ENCODE data around the gene SLC29A3.

DNA sequence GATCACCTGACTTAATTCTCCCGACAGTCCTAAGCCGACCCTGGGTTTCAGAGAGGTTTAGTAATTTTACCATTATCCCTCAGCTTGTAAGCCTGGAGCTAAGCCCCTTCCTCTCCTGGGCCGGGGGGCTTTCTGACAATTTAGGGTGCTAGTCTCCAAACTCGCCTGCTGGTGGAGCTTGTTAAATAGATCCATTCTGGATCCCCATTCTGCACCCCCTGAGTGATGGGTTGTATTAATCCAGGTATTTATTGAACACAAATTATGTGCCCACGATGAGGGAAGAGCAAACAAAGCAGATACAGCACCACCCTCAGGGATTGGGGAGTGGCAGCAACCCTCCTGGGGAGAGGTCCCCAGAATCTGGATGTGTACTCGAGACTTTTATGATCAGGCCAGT lies 1.3 kb upstream of the SLC29A3 start:
- TF ChIP-seq, protein P1, sequence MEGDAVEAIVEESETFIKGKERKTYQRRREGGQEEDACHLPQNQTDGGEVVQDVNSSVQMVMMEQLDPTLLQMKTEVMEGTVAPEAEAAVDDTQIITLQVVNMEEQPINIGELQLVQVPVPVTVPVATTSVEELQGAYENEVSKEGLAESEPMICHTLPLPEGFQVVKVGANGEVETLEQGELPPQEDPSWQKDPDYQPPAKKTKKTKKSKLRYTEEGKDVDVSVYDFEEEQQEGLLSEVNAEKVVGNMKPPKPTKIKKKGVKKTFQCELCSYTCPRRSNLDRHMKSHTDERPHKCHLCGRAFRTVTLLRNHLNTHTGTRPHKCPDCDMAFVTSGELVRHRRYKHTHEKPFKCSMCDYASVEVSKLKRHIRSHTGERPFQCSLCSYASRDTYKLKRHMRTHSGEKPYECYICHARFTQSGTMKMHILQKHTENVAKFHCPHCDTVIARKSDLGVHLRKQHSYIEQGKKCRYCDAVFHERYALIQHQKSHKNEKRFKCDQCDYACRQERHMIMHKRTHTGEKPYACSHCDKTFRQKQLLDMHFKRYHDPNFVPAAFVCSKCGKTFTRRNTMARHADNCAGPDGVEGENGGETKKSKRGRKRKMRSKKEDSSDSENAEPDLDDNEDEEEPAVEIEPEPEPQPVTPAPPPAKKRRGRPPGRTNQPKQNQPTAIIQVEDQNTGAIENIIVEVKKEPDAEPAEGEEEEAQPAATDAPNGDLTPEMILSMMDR (optimal IDR thresholded peaks at IDR 0.05 in 1 of 3, IDR thresholded peaks at IDR 0.05 in 1 of 3, conservative IDR thresholded peaks at IDR 0.05 in 1 of 3; ENCODE audit: extremely low read depth in 1 of 3, insufficient read depth in 2 of 3, low read length in 3 of 3), result no peak
- no peak for TF ChIP-seq EZH2 (IDR thresholded peaks at IDR 0.05; ENCODE audit: low read length)
